GM12874 (cell line): ENCODE data around the gene GPR55.

Source experiments
- TF ChIP-seq, protein P1 (sequence below): IDR thresholded peaks from 2 replicates; pipeline ENCODE4 v1.5.1; 2011; ENCODE audit warnings: low read depth, mild to moderate bottlenecking, control low read depth, low read length, moderate library complexity; ENCODE audit not compliant: insufficient read depth

Gene GPR55

DNA sequence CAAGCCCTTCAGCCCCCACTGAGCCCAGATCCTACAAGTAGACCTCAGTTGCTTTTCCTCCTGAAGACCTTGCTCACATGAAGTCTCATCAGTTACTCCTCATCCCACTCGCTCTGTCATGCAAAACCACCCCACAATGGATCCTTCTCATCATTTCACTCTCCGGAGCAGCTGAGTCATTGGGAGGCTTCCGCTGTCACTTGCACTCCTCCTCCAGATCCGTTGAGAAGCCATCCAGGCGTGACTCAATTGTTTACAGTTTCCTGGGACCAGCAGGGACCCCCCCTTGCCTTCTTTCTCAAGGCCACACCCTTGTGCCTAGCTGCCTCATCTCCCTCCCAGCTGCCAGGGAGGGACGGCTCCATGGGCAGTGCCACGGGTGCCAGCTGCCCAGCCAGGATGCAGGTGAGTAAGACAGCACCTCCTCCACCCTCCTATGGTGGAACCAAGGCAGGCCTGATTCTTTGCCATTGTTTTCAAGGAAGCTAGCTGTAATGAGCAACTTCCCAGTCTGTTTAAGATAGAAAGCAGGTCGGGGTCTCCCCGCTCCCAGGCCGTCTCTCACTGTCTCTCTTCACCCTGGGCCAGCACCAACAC, 16.3 kb downstream of the GPR55 start:
- TF ChIP-seq, protein P1, sequence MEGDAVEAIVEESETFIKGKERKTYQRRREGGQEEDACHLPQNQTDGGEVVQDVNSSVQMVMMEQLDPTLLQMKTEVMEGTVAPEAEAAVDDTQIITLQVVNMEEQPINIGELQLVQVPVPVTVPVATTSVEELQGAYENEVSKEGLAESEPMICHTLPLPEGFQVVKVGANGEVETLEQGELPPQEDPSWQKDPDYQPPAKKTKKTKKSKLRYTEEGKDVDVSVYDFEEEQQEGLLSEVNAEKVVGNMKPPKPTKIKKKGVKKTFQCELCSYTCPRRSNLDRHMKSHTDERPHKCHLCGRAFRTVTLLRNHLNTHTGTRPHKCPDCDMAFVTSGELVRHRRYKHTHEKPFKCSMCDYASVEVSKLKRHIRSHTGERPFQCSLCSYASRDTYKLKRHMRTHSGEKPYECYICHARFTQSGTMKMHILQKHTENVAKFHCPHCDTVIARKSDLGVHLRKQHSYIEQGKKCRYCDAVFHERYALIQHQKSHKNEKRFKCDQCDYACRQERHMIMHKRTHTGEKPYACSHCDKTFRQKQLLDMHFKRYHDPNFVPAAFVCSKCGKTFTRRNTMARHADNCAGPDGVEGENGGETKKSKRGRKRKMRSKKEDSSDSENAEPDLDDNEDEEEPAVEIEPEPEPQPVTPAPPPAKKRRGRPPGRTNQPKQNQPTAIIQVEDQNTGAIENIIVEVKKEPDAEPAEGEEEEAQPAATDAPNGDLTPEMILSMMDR = no peak

DNA sequence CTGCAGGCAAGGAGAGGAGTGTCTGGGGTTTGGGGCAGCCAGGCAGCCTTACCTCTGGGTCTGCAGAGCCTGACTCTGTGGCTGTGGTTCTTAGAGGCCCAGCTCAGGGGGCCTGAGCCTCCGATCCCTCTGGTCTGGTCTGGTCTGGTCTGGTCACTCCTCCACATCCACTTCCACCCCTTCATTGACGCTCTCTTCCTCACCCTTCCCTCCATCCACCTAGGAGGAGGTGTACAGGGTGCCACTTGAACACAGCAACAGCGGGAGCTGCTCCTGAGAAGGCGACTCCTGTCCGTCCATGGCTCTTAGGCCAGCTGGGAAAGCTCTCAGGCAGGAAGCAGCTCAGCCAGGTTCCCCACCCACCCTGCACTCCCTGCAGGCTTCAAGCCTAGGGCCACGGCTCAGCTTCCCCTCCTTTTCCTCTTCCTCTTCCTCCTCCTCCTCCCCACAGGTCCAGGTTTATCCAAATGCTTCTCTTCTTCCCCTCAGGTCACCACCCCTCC, 16.9 kb downstream of the GPR55 start:
- TF ChIP-seq, protein P1 = no peak

DNA sequence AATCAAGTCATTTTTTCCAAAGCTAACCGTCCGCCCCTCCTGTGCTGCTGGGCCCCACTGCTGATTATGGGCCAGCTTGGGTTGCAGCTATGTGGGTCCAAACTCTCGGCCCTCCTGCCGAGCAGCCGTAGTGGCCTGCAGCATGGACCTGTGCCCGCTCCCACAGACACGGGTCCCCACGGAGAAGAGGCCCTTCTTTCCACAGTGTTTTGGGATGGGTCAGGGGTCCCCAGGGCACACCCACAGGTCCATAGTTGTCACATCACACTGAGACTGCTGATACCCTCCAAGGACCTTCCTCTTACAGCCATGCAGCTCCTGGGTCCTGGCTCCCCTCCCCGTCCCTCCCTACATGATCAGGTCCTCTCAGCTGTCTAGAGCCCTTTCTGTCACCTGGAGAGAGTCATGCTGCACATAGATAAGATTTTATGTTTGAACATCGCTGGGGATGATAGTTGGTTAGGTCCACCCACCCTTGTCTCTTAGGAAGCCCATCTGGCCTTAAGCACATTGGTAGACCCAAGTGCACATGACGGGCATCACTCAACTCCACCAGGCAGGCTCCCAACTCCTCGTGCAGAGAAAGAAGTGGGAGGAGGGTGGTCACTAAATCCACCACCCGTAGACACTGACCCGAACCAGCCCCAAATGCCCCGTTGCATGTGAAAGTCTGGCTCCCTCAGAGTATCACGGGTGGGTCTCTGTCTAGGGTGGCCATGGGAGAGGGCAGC, 17.5 kb downstream of the GPR55 start:
- TF ChIP-seq, protein P1 = no peak

DNA sequence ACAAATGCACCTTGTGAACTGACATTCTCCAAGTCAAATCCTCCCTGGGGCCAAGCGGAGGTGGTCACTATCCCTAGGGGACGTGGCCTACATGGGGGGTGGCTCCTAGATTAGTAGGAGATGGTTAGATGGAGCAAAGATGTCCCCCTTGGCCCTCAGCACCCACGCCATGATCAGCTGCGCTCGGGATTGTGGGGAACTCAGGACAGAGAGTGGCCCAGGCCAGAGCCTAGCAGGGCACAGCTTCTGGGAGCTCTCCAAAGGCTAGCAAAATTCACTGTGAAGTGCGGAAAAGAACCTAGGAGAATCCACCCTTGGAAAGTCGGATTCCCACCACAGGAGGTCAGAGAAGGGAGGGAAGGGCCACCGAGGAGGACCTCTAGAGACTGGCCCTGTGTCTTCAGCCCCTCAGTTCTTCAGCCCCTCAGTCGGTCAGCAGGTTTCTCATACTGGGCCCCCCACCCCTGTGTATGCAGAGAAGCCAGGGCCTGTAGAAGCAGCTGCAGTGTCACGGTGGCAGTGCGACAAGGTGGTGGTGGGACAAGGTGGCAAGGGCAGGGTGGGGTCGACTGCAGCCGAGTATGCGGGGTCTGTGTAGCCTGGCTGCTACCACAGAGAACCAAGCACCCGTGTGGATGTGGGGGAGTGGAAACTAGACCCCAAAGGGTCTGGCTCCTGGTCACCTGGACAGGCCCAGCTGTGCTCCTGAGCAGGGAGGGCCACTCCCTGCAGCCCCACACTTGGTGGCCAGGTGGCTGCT, 18.4 kb downstream of the GPR55 start:
- TF ChIP-seq, protein P1 = no peak

DNA sequence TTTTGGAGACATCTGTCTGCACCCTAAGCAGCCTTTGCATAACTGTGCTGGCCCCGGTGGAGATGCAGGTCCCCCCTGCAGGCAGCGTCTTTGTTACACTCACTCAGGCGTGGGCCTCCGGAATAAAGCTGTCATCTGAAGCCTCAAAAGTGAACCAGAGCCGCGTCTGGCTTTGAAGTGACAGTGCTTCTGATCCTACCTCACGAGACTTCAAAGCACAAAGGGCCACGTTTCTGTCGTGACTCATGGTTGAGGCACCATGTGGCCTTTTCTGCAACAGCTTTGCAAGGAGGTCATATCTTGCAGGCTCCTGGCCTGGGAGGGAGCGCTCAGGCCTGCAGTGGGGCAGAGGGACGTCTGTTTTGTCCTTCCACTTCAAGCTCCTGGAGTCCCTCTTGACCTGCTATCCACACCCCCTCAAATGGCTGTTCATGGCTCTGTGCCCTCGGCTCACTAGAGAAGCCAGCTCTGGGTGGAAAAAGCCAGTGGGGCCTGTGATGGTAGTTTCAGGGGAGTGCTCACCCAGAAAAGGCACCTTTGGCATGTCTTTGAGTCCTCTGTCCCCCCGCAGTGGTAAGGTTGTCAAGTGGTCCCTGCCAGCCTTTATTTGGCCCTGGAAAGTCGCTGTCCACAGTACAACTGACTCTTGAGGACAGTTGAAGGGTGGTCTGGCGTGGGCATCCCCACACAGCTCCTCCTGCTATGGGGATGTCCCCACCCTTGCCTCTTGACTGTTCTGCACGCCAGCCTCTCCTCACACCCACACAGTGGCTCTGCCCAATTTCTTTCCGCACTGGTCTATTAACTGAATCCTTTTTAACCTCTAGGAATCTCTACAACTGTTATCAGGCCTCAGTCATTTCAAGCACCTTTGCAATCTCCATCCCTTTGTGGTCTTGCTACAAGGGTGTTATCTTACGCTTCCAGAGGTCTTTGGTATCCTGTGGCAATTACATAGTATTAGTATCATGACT, 19.3 kb downstream of the GPR55 start:
- TF ChIP-seq, protein P1 = no peak

DNA sequence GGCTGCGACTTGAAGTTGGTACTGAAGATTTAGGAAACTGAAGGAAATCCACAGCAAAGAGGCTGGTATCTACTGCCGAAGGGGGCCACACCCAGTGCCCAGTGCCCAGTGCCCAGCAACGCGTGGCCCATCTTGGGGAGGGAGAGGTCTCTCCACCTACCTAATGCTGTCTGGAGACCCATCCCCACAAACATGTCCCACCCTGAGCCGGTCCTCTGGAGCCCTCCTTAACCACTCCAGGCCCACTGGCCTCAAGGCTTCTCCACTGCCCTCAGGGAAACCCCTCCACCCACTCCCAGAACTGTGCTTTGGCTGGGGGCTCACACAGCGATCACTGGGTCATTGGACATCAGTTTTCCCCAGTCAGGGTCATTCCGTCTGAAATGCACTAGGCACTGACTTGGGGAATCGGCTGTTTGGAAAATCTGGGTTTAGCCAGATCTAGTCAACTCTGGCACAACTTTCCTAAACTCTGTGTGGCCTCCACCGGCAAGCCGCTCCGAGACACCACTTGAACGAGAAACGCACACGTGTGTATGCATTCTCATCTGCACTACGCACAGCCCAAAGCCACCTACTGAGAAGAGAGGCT, 20.1 kb downstream of the GPR55 start:
- TF ChIP-seq, protein P1 = no peak
